Stomach (tissue), 9 donors: ENCODE results near the gene SMOC2. TPM values are rescaled to one million over a fixed set of nuclear protein-coding genes. Genes with fewer than 3 reads are reported as not detected.

Source experiments
- DNase-seq, 2 donors: peaks; one replicate each; pipeline versions ENCODE4 v3.0.0 to v3.0.0-alpha.2; 2013 to 2019
- H3K27ac ChIP-seq, 5 donors: fragments of 200-600 bp in 4 of 5; sonication (generic) in 4 of 5; one replicate each; pipeline ENCODE4 v1.5.1; 2013 to 2019; ENCODE audit warnings: mild to moderate bottlenecking in 1 of 5, moderate library complexity in 1 of 5
- H3K27me3 ChIP-seq, 3 donors: fragments of 200-600 bp; sonication (generic); one replicate each; pipeline ENCODE4 v1.5.1; 2017 to 2019; ENCODE audit warnings: mixed run types in 1 of 3
- H3K36me3 ChIP-seq, 4 donors: fragments of 200-600 bp; sonication (generic); 1 replicate in 3 of 4; 2 replicates in 1 of 4; pipeline ENCODE4 v1.5.1; 2016 to 2019
- H3K4me1 ChIP-seq, 4 donors: fragments of 200-600 bp; sonication (generic); one replicate each; pipeline ENCODE4 v1.5.1; 2016 to 2019
- H3K4me3 ChIP-seq, 4 donors: fragments of 200-600 bp; sonication (generic) in 3 of 4; one replicate each; pipeline ENCODE4 v1.5.1; 2016 to 2019; ENCODE audit warnings: mild to moderate bottlenecking in 1 of 4
- H3K9me3 ChIP-seq, 4 donors: fragments of 200-600 bp; sonication (generic); one replicate each; pipeline ENCODE4 v1.5.1; 2016 to 2019
- EP300 ChIP-seq: sonication (generic); formaldehyde crosslinking; IDR thresholded peaks from one replicate; pipeline ENCODE4 v1.6.1; 2017; ENCODE audit warnings: antibody characterized with exemption
- POLR2A ChIP-seq, 4 donors: fragments of 450-650 bp; IDR thresholded peaks; one replicate each; pipeline ENCODE4 v1.6.1; 2016; ENCODE audit warnings: antibody characterized with exemption in 4 of 4, control low read depth in 2 of 4, mild to moderate bottlenecking in 1 of 4, moderate library complexity in 1 of 4
- POLR2AphosphoS5 ChIP-seq, 3 donors: sonication (generic); formaldehyde crosslinking; IDR thresholded peaks; one replicate each; pipeline ENCODE4 v1.6.1; 2016; ENCODE audit warnings: antibody characterized with exemption in 3 of 3
- WGBS, 5 donors: extraction: QIAGEN DNeasy Blood & Tissue Kit in 3 of 5; methylation state at CpG; one replicate each; pipeline versions ENCODE4 v1.1.5 to v1.1.7; 2013 to 2018; 5-methylcytosine and 5-hydroxymethylcytosine counted together
- intact Hi-C: fragments of 100-400 bp; cut with DNase I; formaldehyde crosslinking; loops from one replicate; pipeline ENCODE4 v1.15.1; 2023; ENCODE audit warnings: low total_unique reads
- polyA plus RNA-seq, 3 donors: library from polyadenylated mRNA; stranded (reverse); fragments of 200-250 nt; gene quantifications; one replicate each; pipeline ENCODE4 v1.2.3, GENCODE V29; 2013
- total RNA-seq, 5 donors: library from RNA; depleted of rRNA; stranded (reverse); fragments of >200 nt; gene quantifications; one replicate each; pipeline versions ENCODE4 v1.1.0 to v1.2.3, GENCODE V29; 2014 to 2016
- TF ChIP-seq, protein P1 (sequence below), 7 experiments: fragments of 450-650 bp in 4 of 7; fragments of 200-600 bp in 3 of 7; sonication (generic) in 3 of 7; IDR thresholded peaks; one replicate each; pipeline ENCODE4 v1.5.1; 2016 to 2019; ENCODE audit warnings: antibody characterized with exemption in 7 of 7, control low read depth in 2 of 7, mild to moderate bottlenecking in 1 of 7
- donor health status: healthy with polysubstance abuse.
- donor health status: Bipolar disorder and iron deficiency.
- donor health status: healthy.

The SMOC2 gene
- total and polyA plus RNA-seq, 8 donors = 7.9 to 520 (median 76.9) TPM

DNA sequence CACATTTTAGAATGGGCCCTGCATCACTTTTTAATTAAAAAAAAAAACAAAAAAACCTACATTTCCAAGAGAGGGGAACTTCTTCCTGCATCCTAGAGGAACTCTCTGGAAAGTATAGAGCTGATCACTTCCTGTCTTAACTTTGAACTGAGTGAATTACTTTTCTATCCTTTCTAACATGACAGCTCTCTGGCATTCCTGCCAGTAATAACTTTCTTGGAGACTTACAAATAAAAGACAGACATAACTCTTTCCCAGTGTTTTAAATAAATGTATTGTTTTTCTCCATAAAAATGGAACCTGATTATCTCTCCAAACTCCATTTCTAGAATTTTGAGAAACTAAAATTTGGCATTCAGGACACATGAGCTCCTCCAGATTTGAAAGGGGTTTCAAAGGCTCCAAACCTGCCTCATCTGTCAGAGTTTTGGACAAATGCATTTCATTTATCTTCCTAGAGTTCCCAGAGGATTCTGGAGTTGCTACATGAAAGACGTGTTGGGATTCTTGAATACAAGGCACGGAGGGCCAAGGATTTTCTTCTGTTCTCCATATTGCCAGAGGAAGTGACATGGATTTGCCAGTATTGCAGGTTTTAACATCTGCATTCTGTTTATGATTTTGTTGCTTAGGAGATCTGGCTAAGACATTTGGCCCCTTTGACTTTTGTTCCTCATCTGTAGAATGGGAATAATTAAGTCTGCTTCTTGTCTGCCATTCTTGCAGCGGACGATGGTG, 2.0 kb upstream of the SMOC2 start:
- intact Hi-C loops = no loop called here
- WGBS, 5 donors = 67 to 83% (median 81%) methylated on average over 4 of the region's 4 CpGs
- Histone ChIP-seq H3K4me3 (no peak overlapping the region), H3K27me3 (peaks cover 4 to 40% (median 25%) of the 10 kb centered on the region in 3 donors), H3K9me3 (no peaks in the 10 kb centered on the region), H3K4me1 (peaks cover 14 to 43% (median 22%) of the 10 kb centered on the region in 4 donors), H3K36me3 (no peaks in the 10 kb centered on the region), H3K27ac (peak overlapping the region in 1 of 5 donors; percentile 4)
- TF ChIP-seq POLR2A (IDR thresholded peaks at IDR 0.05) (no peak), POLR2AphosphoS5 (IDR thresholded peaks at IDR 0.05) (no peak), EP300 (no peak)
- TF ChIP-seq, protein P1, sequence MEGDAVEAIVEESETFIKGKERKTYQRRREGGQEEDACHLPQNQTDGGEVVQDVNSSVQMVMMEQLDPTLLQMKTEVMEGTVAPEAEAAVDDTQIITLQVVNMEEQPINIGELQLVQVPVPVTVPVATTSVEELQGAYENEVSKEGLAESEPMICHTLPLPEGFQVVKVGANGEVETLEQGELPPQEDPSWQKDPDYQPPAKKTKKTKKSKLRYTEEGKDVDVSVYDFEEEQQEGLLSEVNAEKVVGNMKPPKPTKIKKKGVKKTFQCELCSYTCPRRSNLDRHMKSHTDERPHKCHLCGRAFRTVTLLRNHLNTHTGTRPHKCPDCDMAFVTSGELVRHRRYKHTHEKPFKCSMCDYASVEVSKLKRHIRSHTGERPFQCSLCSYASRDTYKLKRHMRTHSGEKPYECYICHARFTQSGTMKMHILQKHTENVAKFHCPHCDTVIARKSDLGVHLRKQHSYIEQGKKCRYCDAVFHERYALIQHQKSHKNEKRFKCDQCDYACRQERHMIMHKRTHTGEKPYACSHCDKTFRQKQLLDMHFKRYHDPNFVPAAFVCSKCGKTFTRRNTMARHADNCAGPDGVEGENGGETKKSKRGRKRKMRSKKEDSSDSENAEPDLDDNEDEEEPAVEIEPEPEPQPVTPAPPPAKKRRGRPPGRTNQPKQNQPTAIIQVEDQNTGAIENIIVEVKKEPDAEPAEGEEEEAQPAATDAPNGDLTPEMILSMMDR (IDR thresholded peaks at IDR 0.05) = no peak
- DNase-seq = no peak

DNA sequence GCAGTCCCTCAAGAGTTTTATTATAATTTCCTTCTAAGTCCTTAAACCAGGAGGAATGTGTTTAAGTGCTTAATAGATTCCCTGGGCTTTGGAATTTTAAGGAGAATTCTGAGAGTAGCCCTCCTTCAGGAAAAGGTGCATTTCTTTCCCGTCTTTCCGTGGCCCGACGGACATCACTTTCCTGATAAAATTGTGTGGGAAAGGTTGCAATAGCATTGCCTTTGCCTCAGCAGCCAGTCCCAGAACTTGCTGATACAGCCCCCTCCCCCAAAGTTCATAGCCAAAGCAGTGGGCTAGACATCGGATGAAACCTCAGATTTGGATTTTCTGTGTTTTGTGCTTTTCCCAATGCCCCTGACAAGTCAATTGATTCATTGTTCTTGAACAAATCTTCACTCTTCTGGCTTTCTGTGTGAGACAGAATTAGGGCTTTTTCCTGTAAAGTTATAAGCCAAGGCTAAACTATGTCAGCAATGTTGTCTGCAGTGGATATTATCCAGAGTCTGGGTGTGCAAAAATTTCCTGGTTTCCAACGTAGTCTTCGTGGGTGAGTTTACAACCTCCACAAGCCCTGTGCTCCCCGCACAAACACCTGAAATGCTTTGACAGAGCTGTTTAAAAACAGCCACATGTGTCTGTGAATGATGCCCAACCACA, 1.1 kb upstream of the SMOC2 start:
- H3K36me3 ChIP-seq = no peaks in the 10 kb centered on the region
- no peaks in the 10 kb centered on the region for H3K9me3 ChIP-seq
- peaks cover 14 to 51% (median 24%) of the 10 kb centered on the region in 4 donors for H3K4me1 ChIP-seq
- peak overlapping the region in 4 of 5 donors; percentile 59 to 85 (median 71) for H3K27ac ChIP-seq
- peaks cover 4 to 40% (median 25%) of the 10 kb centered on the region in 3 donors for H3K27me3 ChIP-seq
- peak overlapping the region in 1 of 4 donors; percentile 57 for H3K4me3 ChIP-seq
- WGBS, 5 donors = 23 to 41% (median 27%) methylated on average over 7 to 8 of the region's 8 CpGs
- intact Hi-C loops = no loop called here
- no peak for DNase-seq
- TF ChIP-seq EP300 = no peak

DNA sequence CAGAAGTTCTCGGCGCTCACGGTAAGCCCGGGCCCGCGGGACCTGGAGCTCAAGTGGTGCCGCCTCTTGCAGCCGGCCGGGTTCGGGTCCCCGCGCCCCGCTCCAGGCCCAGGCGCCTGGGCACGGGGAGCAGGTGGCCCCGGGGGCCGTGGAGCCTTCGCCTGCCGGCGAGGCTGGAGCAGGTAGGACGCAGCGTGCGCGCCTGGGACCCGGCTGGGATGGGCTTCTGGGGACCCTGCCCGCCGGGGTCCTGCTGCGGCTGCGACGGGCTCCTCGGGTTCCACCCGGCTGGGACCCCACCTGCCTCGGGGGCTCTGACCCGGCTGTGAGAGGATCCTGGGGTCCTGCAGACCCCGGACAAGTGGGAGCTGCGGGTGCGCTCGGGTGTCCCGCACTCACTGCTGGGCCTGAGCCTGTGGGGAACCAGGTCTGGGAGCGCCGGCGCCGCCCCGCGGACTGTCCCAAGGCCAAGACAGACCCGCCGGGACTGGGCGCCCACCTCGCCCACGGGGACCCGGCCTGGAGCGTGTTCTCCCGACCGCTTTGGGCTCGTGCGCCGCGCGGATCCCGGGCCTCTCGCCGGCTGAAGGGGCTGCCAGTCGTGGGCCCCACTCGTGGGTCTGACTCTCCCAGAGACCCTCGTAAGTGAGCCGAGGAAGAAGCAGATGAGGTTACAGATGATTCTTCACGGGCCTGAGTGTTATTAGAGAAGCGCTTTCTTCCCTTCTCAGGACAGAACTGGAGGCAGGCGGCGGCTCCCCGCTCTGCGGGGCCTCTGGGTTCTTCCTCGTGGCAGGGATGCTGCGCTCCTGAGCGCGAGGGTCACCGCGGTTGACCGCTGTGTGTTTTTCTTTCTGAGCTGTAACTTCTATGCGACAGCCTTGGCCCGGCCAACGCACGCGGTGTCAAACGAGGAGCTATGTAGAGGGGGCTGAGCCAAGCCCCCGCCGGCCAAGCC, 729 bp downstream of the SMOC2 start:
- Histone ChIP-seq H3K4me3 (peak overlapping the region; percentile 57 to 67 (median 60)), H3K27me3 (peaks cover 4 to 47% (median 25%) of the 10 kb centered on the region in 3 donors), H3K4me1 (peaks cover 14 to 51% (median 24%) of the 10 kb centered on the region in 4 donors), H3K36me3 (no peaks in the 10 kb centered on the region), H3K27ac (peak overlapping the region in 4 of 5 donors; percentile 66 to 85 (median 72)), H3K9me3 (no peaks in the 10 kb centered on the region)
- WGBS, 5 donors = 3 to 10% (median 4%) methylated on average over 16 to 87 of the region's 87 CpGs
- DNase-seq = peak in 1 of 2 donors; percentile 38
- intact Hi-C loops = no loop called here
- TF ChIP-seq POLR2AphosphoS5 (IDR thresholded peaks at IDR 0.05) (no peak), POLR2A (IDR thresholded peaks at IDR 0.05) (no peak), EP300 (no peak)
- TF ChIP-seq, protein P1 (IDR thresholded peaks at IDR 0.05) = no peak

DNA sequence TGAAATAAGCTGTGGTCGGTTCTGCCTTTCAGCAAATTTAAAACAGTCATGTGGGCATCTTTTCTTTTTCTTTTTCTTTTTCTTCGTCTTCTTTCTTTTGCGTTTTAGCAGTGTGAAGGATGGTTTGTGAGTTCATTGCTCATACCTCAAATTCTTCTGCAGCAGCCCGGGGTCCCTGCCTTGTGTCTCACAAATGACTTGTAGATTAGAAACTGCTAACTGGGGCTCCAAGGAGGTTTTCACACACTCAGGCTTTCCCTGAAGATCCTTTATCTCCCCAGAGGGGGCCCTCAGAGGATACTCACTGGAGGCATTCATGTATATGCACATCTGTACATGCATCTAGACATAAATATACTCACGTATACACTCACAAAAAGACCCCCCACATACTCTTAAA, 1.7 kb downstream of the SMOC2 start:
- intact Hi-C loops = no loop called here
- peaks cover 4 to 47% (median 25%) of the 10 kb centered on the region in 3 donors for H3K27me3 ChIP-seq
- 39 to 56% (median 52%) methylated on average over 5 of the region's 5 CpGs for WGBS, 5 donors
- no peak for TF ChIP-seq POLR2AphosphoS5 (IDR thresholded peaks at IDR 0.05)
- TF ChIP-seq, protein P1 (IDR thresholded peaks at IDR 0.05) = no peak
- no peak for TF ChIP-seq POLR2A (IDR thresholded peaks at IDR 0.05)
- TF ChIP-seq EP300 = no peak
- peaks cover 14 to 55% (median 24%) of the 10 kb centered on the region in 4 donors for H3K4me1 ChIP-seq
- no peaks in the 10 kb centered on the region for H3K36me3 ChIP-seq
- peak overlapping the region; percentile 57 to 67 (median 60) for H3K4me3 ChIP-seq
- peak overlapping the region in 3 of 5 donors; percentile 68 to 85 (median 76) for H3K27ac ChIP-seq
- no peak for DNase-seq
- H3K9me3 ChIP-seq = no peaks in the 10 kb centered on the region
